ENCODE measurements around the gene CTNNA3.
"Not testable (repeated sequence)": the region's sequence is repeated elsewhere in the genome, so short reads cannot be mapped to it uniquely, and the experiment has no call there.

- TF ChIP-seq CTCF, POLR2A, POLR2AphosphoS5, EP300 (IDR thresholded peaks at IDR 0.05): not testable (repeated sequence)
Observed at GRCh38 chr10:67691861-67692260, 4.1 kb downstream of the CTNNA3 start.

Data from upper lobe of left lung (tissue), 4 donors.